Heart left ventricle (tissue), 13 donors: ENCODE measurements around the gene USH1C.

Experiments
- POLR2A ChIP-seq, 2 donors: fragments of 450-650 bp; IDR thresholded peaks; one replicate each; pipeline ENCODE4 v1.6.1; 2017; ENCODE audit warnings: antibody characterized with exemption in 2 of 2, mild to moderate bottlenecking in 2 of 2, moderate library complexity in 2 of 2
- TF ChIP-seq, protein P1 (sequence below), 12 donors: fragments of 200-600 bp; sonication (generic) in 4 of 12; IDR thresholded peaks; one replicate each; pipeline versions ENCODE4 v1.5.0 to v1.8.0; 2018 to 2022; ENCODE audit warnings: antibody characterized with exemption in 12 of 12, mild to moderate bottlenecking in 5 of 12
- donor health status: ischemic (EF 13 %, LVEDD 7.1; RV severe dilation, severe dysfunction).
- donor health status: DM: no; HTN: yes; CAD: no.
- donor health status: DM: no; HTN: no; CAD: no.
- donor health status: ischemic (EF 25% LVEDD 6.9; RV normal size, moderate dysfunction).
- donor health status: ischemic (EF 25% LVEDD 5.7; RV mildly dilated, moderate dysfunction).
- donor health status: ischemic (EF 35%, LVEDD 5.7; RV mildly dilated, moderate dysfunction).
- donor health status: nonischemic (EF 11% LVEDD 7.7; RV severe dilation, severe dysfunction).
- donor health status: DM: yes; HTN: yes; CAD: no.
- donor health status: PGD.
- donor health status: ischemic (EF 29% LVEDD 5.4; RV normal size, mild dysfunction).
- donor health status: nonischemic (EF 23%, LVEDD 6.1; RV moderate dilation, normal function).

DNA sequence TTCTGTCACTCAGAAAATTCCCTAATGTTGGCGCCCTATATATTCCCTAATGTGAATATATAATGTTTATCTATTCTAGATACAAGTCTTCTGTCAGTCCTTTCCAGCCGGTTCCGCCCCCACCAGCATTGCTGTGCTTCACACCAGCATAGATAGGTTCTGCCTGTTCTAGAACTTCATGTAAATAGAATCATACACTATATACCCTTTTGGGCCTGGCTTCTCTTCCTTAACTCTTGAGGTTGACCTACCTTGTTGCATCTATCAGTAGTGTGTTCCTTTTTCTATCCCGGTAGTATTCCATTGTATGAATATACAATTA lies 37.5 kb upstream of the USH1C start:
- TF ChIP-seq, protein P1, sequence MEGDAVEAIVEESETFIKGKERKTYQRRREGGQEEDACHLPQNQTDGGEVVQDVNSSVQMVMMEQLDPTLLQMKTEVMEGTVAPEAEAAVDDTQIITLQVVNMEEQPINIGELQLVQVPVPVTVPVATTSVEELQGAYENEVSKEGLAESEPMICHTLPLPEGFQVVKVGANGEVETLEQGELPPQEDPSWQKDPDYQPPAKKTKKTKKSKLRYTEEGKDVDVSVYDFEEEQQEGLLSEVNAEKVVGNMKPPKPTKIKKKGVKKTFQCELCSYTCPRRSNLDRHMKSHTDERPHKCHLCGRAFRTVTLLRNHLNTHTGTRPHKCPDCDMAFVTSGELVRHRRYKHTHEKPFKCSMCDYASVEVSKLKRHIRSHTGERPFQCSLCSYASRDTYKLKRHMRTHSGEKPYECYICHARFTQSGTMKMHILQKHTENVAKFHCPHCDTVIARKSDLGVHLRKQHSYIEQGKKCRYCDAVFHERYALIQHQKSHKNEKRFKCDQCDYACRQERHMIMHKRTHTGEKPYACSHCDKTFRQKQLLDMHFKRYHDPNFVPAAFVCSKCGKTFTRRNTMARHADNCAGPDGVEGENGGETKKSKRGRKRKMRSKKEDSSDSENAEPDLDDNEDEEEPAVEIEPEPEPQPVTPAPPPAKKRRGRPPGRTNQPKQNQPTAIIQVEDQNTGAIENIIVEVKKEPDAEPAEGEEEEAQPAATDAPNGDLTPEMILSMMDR (IDR thresholded peaks at IDR 0.05), result no peak
- TF ChIP-seq POLR2A (IDR thresholded peaks at IDR 0.05), result no peak
